HepG2 (cell line): ENCODE data around the gene EIF4A3. TPM values are rescaled to one million over a fixed set of nuclear protein-coding genes. Genes with fewer than 3 reads are reported as not detected.

Source experiments
- ATAC-seq: fragments of 200-7000 bp; cut with Tn5 transposase; 3 replicates; pipeline ENCODE4 v1.9.1; 2020; ENCODE audit warnings: mild to moderate bottlenecking, moderate library complexity
- BruUV-seq: library from RNA; stranded (reverse); fragments of 400-500 nt; replicated peaks from 2 replicates; lab custom pipeline; 2021; lab: Mats Ljungman, UMichigan
- CTCF ChIA-PET: fragments of 300-600 bp; formaldehyde crosslinking; extraction: SDS; loops from one replicate; lab custom pipeline; 2021; ENCODE audit warnings: low total read pairs, inconsistent platforms, low intra/inter-chr PET ratio; lab: Yijun Ruan, JAX
- POLR2A ChIA-PET: fragments of 350-600 bp; sonication (Branson Sonifier 250); formaldehyde crosslinking; loops from one replicate; lab custom pipeline; 2020; ENCODE audit warnings: antibody characterized with exemption, inconsistent platforms; lab: Yijun Ruan, JAX
- DNase-seq: peaks from one replicate; pipeline ENCODE4 v3.0.0-alpha.2; 2015; ENCODE audit warnings: low spot score
- FAIRE-seq: peaks from 3 replicates; lab custom pipeline; 2011; peaks lifted over from hg19 to GRCh38; lab: Jason Lieb, UNC
- H2AFZ ChIP-seq: one replicate; pipeline ENCODE4 v1.6.1; 2011; ENCODE audit warnings: low read length, inconsistent platforms
- H3K27ac ChIP-seq: fragments of 300-600 bp; 3 replicates; pipeline ENCODE4 v1.8.0; 2011; ENCODE audit warnings: mixed run types, mild to moderate bottlenecking, mixed read lengths, low read length, inconsistent platforms; ENCODE audit not compliant: insufficient read depth; ENCODE audit errors: extremely low read length
- H3K27me3 ChIP-seq, 2 experiments: fragments of 200-600 bp in 1 of 2; 2 replicates in 1 of 2; 3 replicates in 1 of 2; pipeline versions ENCODE4 v1.6.0 to v1.8.0; 2011; ENCODE audit warnings: low read length in 2 of 2, mild to moderate bottlenecking in 2 of 2, moderate library complexity in 2 of 2, inconsistent platforms in 1 of 2; ENCODE audit not compliant: insufficient read depth in 2 of 2, control insufficient read depth in 1 of 2
- H3K36me3 ChIP-seq, 2 experiments: fragments of 200-600 bp in 1 of 2; replicated peaks in 1 of 2; 2 replicates in 1 of 2; 3 replicates in 1 of 2; pipeline versions ENCODE4 v1.5.1 to v1.8.0; 2011; ENCODE audit warnings: low read length in 2 of 2, inconsistent platforms in 1 of 2; ENCODE audit not compliant: insufficient read depth in 2 of 2, control insufficient read depth in 1 of 2
- H3K4me1 ChIP-seq: 2 replicates; pipeline ENCODE4 v1.5.1; 2012; ENCODE audit warnings: low read length, inconsistent platforms; ENCODE audit not compliant: insufficient read depth
- H3K4me2 ChIP-seq: 2 replicates; pipeline ENCODE4 v1.6.0; 2011; ENCODE audit warnings: low read depth, low read length, inconsistent platforms
- H3K4me3 ChIP-seq, 3 experiments: fragments of 200-600 bp in 1 of 3; sonication (generic), shearing (Covaris generic) in 1 of 3; replicated peaks in 1 of 3; 2 replicates each; pipeline ENCODE4 v1.5.1; 2011 to 2016; ENCODE audit warnings: low read length in 3 of 3, inconsistent platforms in 2 of 3, low read depth in 2 of 3, mild to moderate bottlenecking in 2 of 3, control low read depth in 1 of 3, mixed read lengths in 1 of 3; ENCODE audit not compliant: insufficient read depth in 1 of 3
- H3K79me2 ChIP-seq: one replicate; pipeline ENCODE4 v1.6.1; 2011; ENCODE audit warnings: low read length, inconsistent platforms; ENCODE audit not compliant: insufficient read depth
- H3K9ac ChIP-seq: 2 replicates; pipeline ENCODE4 v1.6.0; 2011; ENCODE audit warnings: mild to moderate bottlenecking, low read depth, low read length, inconsistent platforms; ENCODE audit not compliant: insufficient read depth
- H3K9me3 ChIP-seq: 2 replicates; pipeline ENCODE4 v1.5.1; 2012; ENCODE audit warnings: mild to moderate bottlenecking, low read length
- H4K20me1 ChIP-seq: 2 replicates; pipeline ENCODE4 v1.6.0; 2011; ENCODE audit warnings: inconsistent platforms, mild to moderate bottlenecking, low read length, moderate library complexity; ENCODE audit not compliant: insufficient read depth
- ARHGAP35 ChIP-seq: sonication (generic); formaldehyde crosslinking; IDR thresholded peaks from 2 replicates; pipeline ENCODE4 v1.9.0; 2022; ENCODE audit warnings: mild to moderate bottlenecking, inconsistent platforms, moderate library complexity, missing genetic modification reagents, borderline replicate concordance
- BCL6 ChIP-seq: IDR thresholded peaks from 2 replicates; pipeline ENCODE4 v1.6.1; 2016; ENCODE audit warnings: missing genetic modification reagents, missing compliant biosample characterization
- GATA4 ChIP-seq: sonication (generic); IDR thresholded peaks from 2 replicates; pipeline ENCODE4 v1.6.1; 2016; ENCODE audit warnings: antibody characterized with exemption, low read depth, borderline replicate concordance
- HNRNPL ChIP-seq: fragments of 200-400 bp; formaldehyde crosslinking; IDR thresholded peaks from 2 replicates; pipeline ENCODE4 v1.6.1; 2017; ENCODE audit warnings: mild to moderate bottlenecking, low read depth, low read length
- ISL2 ChIP-seq: sonication (generic); formaldehyde crosslinking; IDR thresholded peaks from 2 replicates; pipeline ENCODE4 v1.5.0; 2020; ENCODE audit warnings: missing genetic modification reagents
- KLF6 ChIP-seq: IDR thresholded peaks from 2 replicates; pipeline ENCODE4 v1.8.0; 2016; ENCODE audit warnings: missing biosample characterization, missing genetic modification reagents
- PAF1 ChIP-seq: IDR thresholded peaks from 2 replicates; pipeline ENCODE4 v1.6.1; 2016; ENCODE audit warnings: missing genetic modification reagents, missing compliant biosample characterization
- TOPORS ChIP-seq: sonication (generic); formaldehyde crosslinking; IDR thresholded peaks from 2 replicates; pipeline ENCODE4 v1.8.0; 2023; ENCODE audit warnings: mild to moderate bottlenecking, missing genetic modification reagents
- ZBTB43 ChIP-seq: sonication (generic); formaldehyde crosslinking; conservative IDR thresholded peaks from 2 replicates; pipeline ENCODE4 v1.4.0; 2020; ENCODE audit warnings: missing genetic modification reagents
- ZFP36 ChIP-seq: fragments of 150-350 bp; IDR thresholded peaks from 2 replicates; pipeline ENCODE4 v1.6.1; 2018; ENCODE audit warnings: borderline replicate concordance, low read length, low read depth; ENCODE audit not compliant: partially characterized antibody
- ZFP62 ChIP-seq: sonication (generic); formaldehyde crosslinking; IDR thresholded peaks from 2 replicates; pipeline ENCODE4 v1.4.0; 2020; ENCODE audit warnings: missing genetic modification reagents
- ZNF33B ChIP-seq: sonication (generic); formaldehyde crosslinking; IDR thresholded peaks from 2 replicates; pipeline ENCODE4 v1.5.1; 2020; ENCODE audit warnings: mild to moderate bottlenecking, missing genetic modification reagents
- ZNF496 ChIP-seq: sonication (generic); formaldehyde crosslinking; IDR thresholded peaks from 2 replicates; pipeline ENCODE4 v1.8.1; 2023; ENCODE audit warnings: mild to moderate bottlenecking, moderate library complexity, missing genetic modification reagents; ENCODE audit not compliant: insufficient replicate concordance
- ZNF713 ChIP-seq: sonication (generic); formaldehyde crosslinking; IDR thresholded peaks from 2 replicates; pipeline ENCODE4 v1.4.0; 2020; ENCODE audit warnings: mild to moderate bottlenecking, missing genetic modification reagents
- ZNF780A ChIP-seq: sonication (generic); formaldehyde crosslinking; IDR thresholded peaks from 2 replicates; pipeline ENCODE4 v1.8.0; 2022; ENCODE audit warnings: mild to moderate bottlenecking, missing genetic modification reagents, moderate library complexity
- WGBS: methylation state at CpG from one replicate; pipeline ENCODE4 v1.1.6; 2017; ENCODE audit warnings: low lambda C conversion rate; 5-methylcytosine and 5-hydroxymethylcytosine counted together
- in situ Hi-C: cut with HindIII; loops from 2 replicates; pipeline ENCODE4 v1.10.0; 2017; ENCODE audit warnings: low pct_unique_long_range_greater_than_20kb; ENCODE audit not compliant: extremely low pct_ligation_motif_present
- intact Hi-C: fragments of 100-400 bp; cut with micrococcal nuclease; formaldehyde crosslinking; loops from one replicate; pipeline ENCODE4 v1.10.0; 2022; ENCODE audit not compliant: unreplicated experiment
- polyA plus RNA-seq, 8 experiments: library from polyadenylated mRNA; depleted of rRNA in 3 of 8; stranded (reverse) in 7 of 8; unstranded in 1 of 8; fragments of >200 nt; fragmentation: Illumina TruSeq in 4 of 8; extraction: Trizol in 4 of 8; gene quantifications; 2 replicates each; pipeline versions ENCODE4 v1.2.1 to v1.2.3, GENCODE V29; 2011 to 2016; ENCODE audit warnings: low read depth in 4 of 8, missing spikeins in 1 of 8, mixed read lengths in 1 of 8; ENCODE audit not compliant: insufficient read depth in 1 of 8
- total RNA-seq, 5 experiments: library from RNA; depleted of rRNA; stranded (reverse); fragments of >200 nt; fragmentation: Illumina TruSeq; extraction: Trizol; gene quantifications; 2 replicates each; pipeline ENCODE4 v1.2.3, GENCODE V29; 2016; ENCODE audit warnings: low read depth in 1 of 5

EIF4A3 gene
- total and polyA plus RNA-seq, 2 of the 13 experiments (the other 11 are each of a cell fraction or from before 2014, with no cell fraction given): 145 to 187 TPM

GRCh38 chr17:80119271-80119791, 27.6 kb downstream of the EIF4A3 start:
- POLR2A ChIA-PET: interaction anchor here (1.0 kb wide), 1 partner anchor 18 kb away, joined by 3 read pairs; the partner anchor contains the start of gene GAA

More at GRCh38 chr17:80119271-80119791, 27.6 kb downstream of the EIF4A3 start:
- Histone ChIP-seq H3K4me3 (no peak overlapping the region), H3K4me2 (no peak overlapping the region), H3K9ac (no peak overlapping the region), H4K20me1 (no peaks in the 10 kb centered on the region), H3K36me3 (no peaks in the 10 kb centered on the region), H3K27ac (no peak overlapping the region), H3K9me3 (no peaks in the 10 kb centered on the region), H3K79me2 (no peaks in the 10 kb centered on the region), H3K27me3 (no peaks in the 10 kb centered on the region; a peak in 1 of 5 replicates), H2AFZ (no peak overlapping the region), H3K4me1 (peaks cover 9% of the 10 kb centered on the region)
- WGBS: 93% methylated on average over 23 of the region's 24 CpGs
- BruUV-seq: TSS peak; percentile 62
- FAIRE-seq (no peak), DNase-seq (no peak), ATAC-seq (no peak)
- TF ChIP-seq ISL2 (CRISPR knock-in tag): no peak
- no peak for TF ChIP-seq PAF1 (CRISPR knock-in tag)
- no peak for TF ChIP-seq BCL6 (CRISPR knock-in tag)
- TF ChIP-seq TOPORS (CRISPR knock-in tag): no peak
- TF ChIP-seq ZFP36: no peak
- TF ChIP-seq ZFP62 (CRISPR knock-in tag): no peak
- no peak for TF ChIP-seq KLF6
- no peak for TF ChIP-seq ARHGAP35 (CRISPR knock-in tag)
- TF ChIP-seq ZNF496 (CRISPR knock-in tag): no peak
- no peak for TF ChIP-seq ZNF713 (CRISPR knock-in tag)
- TF ChIP-seq ZNF780A (CRISPR knock-in tag): no peak
- no peak for TF ChIP-seq ZBTB43 (CRISPR knock-in tag)
- TF ChIP-seq ZNF33B (CRISPR knock-in tag): no peak
- TF ChIP-seq GATA4: no peak
- TF ChIP-seq HNRNPL: no peak
- in situ Hi-C loops (no loop called here), intact Hi-C loops (no loop called here)
- CTCF ChIA-PET: no interaction called here
